OCI-M2 (cell line): Measurements from ENCODE around the gene PCDHGC3.
"Not testable (repeated sequence)": the region's sequence is repeated elsewhere in the genome, so short reads cannot be mapped to it uniquely, and the experiment has no call there.

Source experiments
- DNase-seq: peaks from one replicate; lab custom pipeline; 2025; ENCODE audit not compliant: unreplicated experiment; lab: John Stamatoyannopoulos, UW

Gene PCDHGC3

DNA sequence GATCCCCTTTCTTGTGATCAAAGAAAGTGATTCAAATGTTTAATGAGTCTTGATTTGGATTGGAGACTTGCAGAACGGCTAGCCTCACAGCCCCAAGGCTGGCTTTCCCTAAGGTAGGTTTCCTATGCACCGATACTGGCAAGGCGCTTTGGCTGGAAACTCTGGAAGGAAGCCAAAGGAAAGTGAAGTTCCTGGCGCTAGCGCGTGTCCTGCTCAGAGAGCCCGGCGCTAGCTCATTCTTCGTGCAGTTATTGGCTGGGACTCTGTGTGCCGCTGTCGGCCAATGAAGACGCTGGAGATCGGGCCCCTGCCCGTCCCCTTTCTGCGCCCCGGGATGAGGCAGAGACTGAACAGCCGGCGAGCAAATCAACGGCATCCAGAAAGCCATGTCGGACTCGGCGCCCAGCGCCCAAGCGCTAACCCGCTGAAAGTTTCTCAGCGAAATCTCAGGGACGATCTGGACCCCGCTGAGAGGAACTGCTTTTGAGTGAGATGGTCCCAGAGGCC is at the start of gene PCDHGC3:
Gene PCDHGC3 (plus strand): TSS at position 342 of the 507 bp plus-strand sequence. CDS start 151 bp downstream, at position 493.
- DNase-seq: no peak

DNA sequence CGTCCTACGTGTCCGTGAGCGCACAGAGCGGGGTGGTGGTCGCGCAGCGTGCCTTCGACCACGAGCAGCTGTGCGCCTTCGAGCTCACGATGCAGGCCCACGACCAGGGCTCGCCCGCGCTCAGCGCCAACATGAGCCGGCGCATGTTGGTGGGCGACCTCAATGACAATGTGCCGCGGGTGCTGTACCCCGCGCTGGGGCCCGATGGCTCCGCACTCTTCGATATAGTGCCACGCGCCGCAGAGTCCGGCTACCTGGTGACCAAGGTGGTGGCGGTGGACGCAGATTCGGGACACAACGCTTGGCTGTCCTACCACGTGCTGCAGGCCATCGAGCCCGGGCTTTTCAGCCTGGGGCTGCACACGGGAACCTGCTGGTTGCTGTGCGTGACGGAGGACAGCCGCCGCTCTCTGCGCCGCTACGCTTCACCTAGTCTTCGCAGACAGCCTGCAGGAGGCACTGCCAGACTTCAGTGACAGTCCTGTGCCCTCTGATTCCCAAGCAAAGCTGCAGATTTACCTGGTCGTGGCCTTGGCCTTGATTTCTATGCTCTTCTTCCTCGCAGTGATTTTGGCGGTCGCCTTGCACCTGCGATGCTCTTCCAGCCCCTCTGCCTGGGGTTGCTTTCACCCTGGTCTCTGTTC is 47.9 kb upstream of the PCDHGC3 start:
- no peak for DNase-seq

GRCh38 chr5:141430332-141431113 is 45.2 kb upstream of the PCDHGC3 start, which contains the start of gene PCDHGA12:
TSS of gene PCDHGA12 (plus strand) at chr5:141430507. CDS start at chr5:141430760, 253 bp downstream.
- no peak for DNase-seq

- no peak for DNase-seq
Observed at GRCh38 chr5:141431286-141431685, 44.5 kb upstream of the PCDHGC3 start.

DNA sequence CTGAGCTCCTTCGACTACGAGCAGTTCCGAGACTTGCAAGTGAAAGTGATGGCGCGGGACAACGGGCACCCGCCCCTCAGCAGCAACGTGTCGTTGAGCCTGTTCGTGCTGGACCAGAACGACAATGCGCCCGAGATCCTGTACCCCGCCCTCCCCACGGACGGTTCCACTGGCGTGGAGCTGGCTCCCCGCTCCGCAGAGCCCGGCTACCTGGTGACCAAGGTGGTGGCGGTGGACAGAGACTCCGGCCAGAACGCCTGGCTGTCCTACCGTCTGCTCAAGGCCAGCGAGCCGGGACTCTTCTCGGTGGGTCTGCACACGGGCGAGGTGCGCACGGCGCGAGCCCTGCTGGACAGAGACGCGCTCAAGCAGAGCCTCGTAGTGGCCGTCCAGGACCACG is 43.5 kb upstream of the PCDHGC3 start:
- DNase-seq: not testable (repeated sequence)

DNA sequence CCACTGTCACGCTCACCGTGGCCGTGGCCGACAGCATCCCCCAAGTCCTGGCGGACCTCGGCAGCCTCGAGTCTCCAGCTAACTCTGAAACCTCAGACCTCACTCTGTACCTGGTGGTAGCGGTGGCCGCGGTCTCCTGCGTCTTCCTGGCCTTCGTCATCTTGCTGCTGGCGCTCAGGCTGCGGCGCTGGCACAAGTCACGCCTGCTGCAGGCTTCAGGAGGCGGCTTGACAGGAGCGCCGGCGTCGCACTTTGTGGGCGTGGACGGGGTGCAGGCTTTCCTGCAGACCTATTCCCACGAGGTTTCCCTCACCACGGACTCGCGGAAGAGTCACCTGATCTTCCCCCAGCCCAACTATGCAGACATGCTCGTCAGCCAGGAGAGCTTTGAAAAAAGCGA is 43.0 kb upstream of the PCDHGC3 start:
- DNase-seq: not testable (repeated sequence)

GRCh38 chr5:141434006-141434405 is 41.8 kb upstream of the PCDHGC3 start:
- no peak for DNase-seq

DNA sequence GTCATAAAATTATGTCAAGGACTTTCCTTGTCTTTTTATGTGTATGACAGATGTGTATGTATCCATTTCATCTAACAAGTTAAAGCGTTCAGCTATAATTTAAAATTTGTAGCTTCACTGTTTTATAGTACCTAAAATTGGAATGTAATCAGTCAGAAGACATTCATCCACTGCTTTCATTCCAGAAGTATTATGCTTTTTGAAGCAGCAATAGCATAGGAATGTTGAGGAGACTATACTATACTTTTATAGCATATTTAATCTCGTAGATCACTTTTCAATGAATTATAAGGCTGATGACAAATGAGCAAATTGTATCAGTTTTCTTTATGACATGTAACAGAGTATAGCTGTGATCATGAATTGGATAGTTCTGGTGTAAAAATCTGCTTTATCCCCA is 38.5 kb upstream of the PCDHGC3 start:
- no peak for DNase-seq

- DNase-seq: no peak
Observed at GRCh38 chr5:141439411-141440141, 36.2 kb upstream of the PCDHGC3 start.

DNA sequence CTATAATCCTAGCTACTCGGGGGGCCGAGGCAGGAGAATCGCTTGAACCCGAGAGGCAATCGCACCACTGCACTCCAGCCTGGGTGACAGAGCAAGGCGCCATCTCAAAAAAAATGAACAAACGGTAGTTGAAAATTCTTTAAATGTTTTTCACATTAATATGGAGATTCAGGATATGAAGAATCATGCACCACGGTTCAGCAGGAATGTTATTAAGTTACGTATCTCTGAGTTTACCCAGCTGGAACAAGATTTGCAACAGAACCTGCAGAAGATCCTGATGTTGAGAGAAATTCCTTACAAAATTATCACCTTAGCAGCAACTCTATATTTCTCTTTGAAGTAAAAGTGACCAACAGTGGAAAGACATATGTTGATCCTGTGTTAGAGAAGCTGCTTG is 35.4 kb upstream of the PCDHGC3 start:
- no peak for DNase-seq

GRCh38 chr5:141441571-141442170 is 34.1 kb upstream of the PCDHGC3 start:
- no peak for DNase-seq

DNA sequence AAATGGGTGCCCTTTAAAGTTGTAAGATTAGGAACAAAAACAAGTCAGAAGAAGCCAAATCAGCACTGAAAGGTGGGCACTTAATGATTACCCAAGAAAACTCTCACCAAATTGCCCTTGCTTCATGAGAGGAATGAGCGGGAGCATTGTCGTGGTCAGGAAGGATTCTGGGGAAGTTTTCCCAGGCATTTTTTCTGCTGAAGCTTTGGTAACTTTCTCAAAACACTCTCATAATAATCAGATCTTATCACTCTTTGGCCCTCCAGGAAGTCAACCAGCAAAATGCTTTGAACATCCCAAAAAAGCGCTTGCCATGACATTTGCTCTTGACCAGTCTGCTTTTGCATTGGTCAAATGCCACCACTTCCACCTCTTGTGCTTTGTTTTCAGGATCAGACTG is 10.4 kb upstream of the PCDHGC3 start:
- DNase-seq: no peak

- no peak for DNase-seq
Observed at GRCh38 chr5:141476132-141476911, 556 bp downstream of the PCDHGC3 start.

GRCh38 chr5:141477044-141477575 is 1.3 kb downstream of the PCDHGC3 start:
- DNase-seq: no peak

GRCh38 chr5:141477815-141478214 is 2.0 kb downstream of the PCDHGC3 start:
- no peak for DNase-seq

GRCh38 chr5:141478321-141478945 is 2.7 kb downstream of the PCDHGC3 start:
- DNase-seq: no peak

DNA sequence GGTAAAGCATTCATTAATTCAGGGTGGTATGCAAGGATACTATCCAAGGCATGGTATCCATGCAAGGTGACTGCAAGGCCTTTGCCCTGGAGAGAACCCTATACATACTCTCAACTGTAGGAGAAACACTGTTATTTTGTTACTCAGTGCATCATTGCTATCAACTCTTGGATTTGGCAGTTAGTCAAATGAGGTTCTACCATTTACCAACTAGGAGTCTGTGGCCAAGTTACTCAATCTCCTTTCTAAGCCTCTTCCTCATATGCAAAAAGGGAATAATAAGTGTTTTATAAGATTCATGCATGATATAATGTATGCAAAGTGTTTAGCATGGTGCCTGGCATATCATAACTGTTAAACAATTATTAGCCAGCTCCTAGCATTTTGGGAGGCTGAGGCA is 4.0 kb downstream of the PCDHGC3 start:
- no peak for DNase-seq

DNA sequence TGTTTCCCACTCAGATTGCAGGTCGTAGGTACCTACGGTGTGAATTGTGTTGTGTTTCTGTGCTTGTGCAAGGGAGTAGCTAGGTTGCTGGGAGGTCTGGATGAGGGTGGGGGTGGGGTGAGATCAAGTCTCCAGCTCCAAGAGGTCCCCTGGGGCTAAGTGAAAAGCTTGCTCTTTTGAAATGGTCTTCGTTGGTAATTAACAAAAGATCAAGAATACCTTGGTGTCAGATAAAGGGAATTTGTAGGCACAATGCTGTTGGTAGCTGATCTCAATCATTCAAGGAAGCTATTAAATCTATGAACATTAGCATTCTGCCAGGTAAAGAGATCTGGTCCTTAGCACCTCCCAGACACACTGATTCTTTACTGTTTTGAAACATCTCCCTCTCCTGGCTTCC is 8.1 kb downstream of the PCDHGC3 start:
- DNase-seq: no peak

GRCh38 chr5:141484310-141484640 is 8.5 kb downstream of the PCDHGC3 start:
- no peak for DNase-seq
